Upper lobe of left lung (tissue), 6 donors: ENCODE measurements around the gene PVALB. TPM values are rescaled to one million over a fixed set of nuclear protein-coding genes. Genes with fewer than 3 reads are reported as not detected.

ENCODE experiments used
- ATAC-seq, 2 donors: fragments of 200-7000 bp; cut with Tn5 transposase; one replicate each; pipeline ENCODE4 v1.9.1; 2022; ENCODE audit warnings: mild to moderate bottlenecking in 2 of 2, moderate library complexity in 2 of 2; ENCODE audit not compliant: low FRiP score in 2 of 2
- DNase-seq, 2 donors: peaks; one replicate each; pipeline ENCODE4 v3.0.0-alpha.2; 2019 to 2020
- H3K27ac ChIP-seq, 4 donors: fragments of 200-600 bp; sonication (generic); one replicate each; pipeline ENCODE4 v1.5.1; 2016 to 2019
- H3K27me3 ChIP-seq, 4 donors: fragments of 200-600 bp; sonication (generic); one replicate each; pipeline ENCODE4 v1.5.1; 2017 to 2019
- H3K36me3 ChIP-seq, 4 donors: fragments of 200-600 bp; sonication (generic); one replicate each; pipeline ENCODE4 v1.5.1; 2016 to 2019
- H3K4me1 ChIP-seq, 4 donors: fragments of 200-600 bp; sonication (generic); one replicate each; pipeline ENCODE4 v1.5.1; 2018 to 2019
- H3K4me3 ChIP-seq, 4 donors: fragments of 200-600 bp; sonication (generic); one replicate each; pipeline ENCODE4 v1.5.1; 2017 to 2019; ENCODE audit warnings: mild to moderate bottlenecking in 2 of 4, moderate library complexity in 1 of 4
- H3K9me3 ChIP-seq, 4 donors: fragments of 200-600 bp; sonication (generic); one replicate each; pipeline ENCODE4 v1.5.1; 2018 to 2019
- CTCF ChIP-seq, 6 experiments: fragments of 450-650 bp in 4 of 6; fragments of 200-600 bp in 2 of 6; sonication (generic) in 2 of 6; IDR thresholded peaks; one replicate each; pipeline ENCODE4 v1.5.1; 2016 to 2019; ENCODE audit warnings: antibody characterized with exemption in 6 of 6
- EP300 ChIP-seq, 4 donors: sonication (generic); formaldehyde crosslinking; IDR thresholded peaks; one replicate each; pipeline ENCODE4 v1.5.1; 2017; ENCODE audit warnings: antibody characterized with exemption in 4 of 4, control low read depth in 2 of 4
- POLR2A ChIP-seq, 4 donors: fragments of 450-650 bp; IDR thresholded peaks; one replicate each; pipeline ENCODE4 v1.5.1; 2016 to 2017; ENCODE audit warnings: antibody characterized with exemption in 4 of 4, mild to moderate bottlenecking in 2 of 4
- POLR2AphosphoS5 ChIP-seq, 2 donors: sonication (generic); formaldehyde crosslinking; IDR thresholded peaks; one replicate each; pipeline ENCODE4 v1.5.1; 2017; ENCODE audit warnings: antibody characterized with exemption in 2 of 2
- WGBS, 2 donors: methylation state at CpG; one replicate each; pipeline ENCODE4 v1.1.5; 2017 to 2018; 5-methylcytosine and 5-hydroxymethylcytosine counted together
- total RNA-seq, 6 donors: library from RNA; depleted of rRNA in 4 of 6; stranded (reverse); fragments of >200 nt in 4 of 6; gene quantifications; one replicate each; pipeline versions ENCODE4 v1.1.0 to v1.2.1, GENCODE V29; 2016 to 2021
- donor health status: DM: no; HTN: no; CAD: no; lungs with moderate emphysema.
- donor health status: DM: no; HTN: yes; CAD: no; lungs with severe emphysema.

The PVALB gene
- total RNA-seq, 6 donors from 2014 or later: 1.5 to 3.3 (median 1.8) TPM; not detected in 3

- no peaks in the 10 kb centered on the region for H3K27me3 ChIP-seq
- WGBS, 2 donors: 81 to 90% methylated on average over 3 of the region's 3 CpGs
- TF ChIP-seq CTCF (IDR thresholded peaks at IDR 0.05) (no peak), EP300 (IDR thresholded peaks at IDR 0.05) (no peak), POLR2AphosphoS5 (IDR thresholded peaks at IDR 0.05) (no peak), POLR2A (IDR thresholded peaks at IDR 0.05) (no peak)
- H3K4me1 ChIP-seq: peaks cover 4 to 20% (median 9%) of the 10 kb centered on the region in 4 donors
- H3K27ac ChIP-seq: no peak overlapping the region
- DNase-seq (no peak), ATAC-seq (no peak)
- H3K4me3 ChIP-seq: no peak overlapping the region
- no peaks in the 10 kb centered on the region for H3K9me3 ChIP-seq
- no peaks in the 10 kb centered on the region for H3K36me3 ChIP-seq
Measured at GRCh38 chr22:36855478-36855877, 38.6 kb upstream of the PVALB start.

GRCh38 chr22:36853407-36854099 lies 36.7 kb upstream of the PVALB start:
- Histone ChIP-seq H3K27ac (peak overlapping the region in 1 of 4 donors; percentile 41), H3K4me1 (peaks cover 3 to 20% (median 9%) of the 10 kb centered on the region in 4 donors), H3K9me3 (no peaks in the 10 kb centered on the region), H3K36me3 (no peaks in the 10 kb centered on the region), H3K27me3 (no peaks in the 10 kb centered on the region), H3K4me3 (no peak overlapping the region)
- TF ChIP-seq CTCF (IDR thresholded peaks at IDR 0.05) (peak; percentile 40 to 62 (median 59)), POLR2AphosphoS5 (IDR thresholded peaks at IDR 0.05) (no peak), POLR2A (IDR thresholded peaks at IDR 0.05) (no peak), EP300 (IDR thresholded peaks at IDR 0.05) (no peak)
- ATAC-seq (peak; percentile 70 to 72), DNase-seq (peak; percentile 77 to 87)
- 49 to 54% methylated on average over 13 to 16 of the region's 16 CpGs for WGBS, 2 donors

- H3K9me3 ChIP-seq: no peaks in the 10 kb centered on the region
- 88 to 89% methylated on average over 7 of the region's 7 CpGs for WGBS, 2 donors
- peaks cover 3 to 20% (median 9%) of the 10 kb centered on the region in 4 donors for H3K4me1 ChIP-seq
- ATAC-seq (no peak), DNase-seq (no peak)
- no peaks in the 10 kb centered on the region for H3K27me3 ChIP-seq
- H3K36me3 ChIP-seq: no peaks in the 10 kb centered on the region
- no peak overlapping the region for H3K27ac ChIP-seq
- no peak overlapping the region for H3K4me3 ChIP-seq
- TF ChIP-seq CTCF (IDR thresholded peaks at IDR 0.05) (no peak), EP300 (IDR thresholded peaks at IDR 0.05) (no peak), POLR2AphosphoS5 (IDR thresholded peaks at IDR 0.05) (no peak), POLR2A (IDR thresholded peaks at IDR 0.05) (no peak)
Measured at GRCh38 chr22:36852056-36852973, 35.5 kb upstream of the PVALB start.

- no peak for DNase-seq
- no peak for ATAC-seq
- Histone ChIP-seq H3K27me3 (no peaks in the 10 kb centered on the region), H3K27ac (no peak overlapping the region), H3K4me1 (peaks cover 0 to 10% (median 5%) of the 10 kb centered on the region in 4 donors), H3K4me3 (no peak overlapping the region), H3K9me3 (no peaks in the 10 kb centered on the region), H3K36me3 (no peaks in the 10 kb centered on the region)
- TF ChIP-seq POLR2AphosphoS5 (IDR thresholded peaks at IDR 0.05) (no peak), POLR2A (IDR thresholded peaks at IDR 0.05) (no peak), CTCF (IDR thresholded peaks at IDR 0.05) (no peak), EP300 (IDR thresholded peaks at IDR 0.05) (no peak)
- WGBS, 2 donors: 87 to 88% methylated on average over 9 to 10 of the region's 10 CpGs
Measured at GRCh38 chr22:36850682-36851081, 33.8 kb upstream of the PVALB start.
